ENCODE data around the gene STAC. TPM values are rescaled to one million over a fixed set of nuclear protein-coding genes. Genes with fewer than 3 reads are reported as not detected.

Gene STAC
- total and polyA plus RNA-seq, 2 donors (not counting 3 experiments of a cell fraction or from before 2014, with no cell fraction given), result 0.03 to 0.88 TPM

DNA sequence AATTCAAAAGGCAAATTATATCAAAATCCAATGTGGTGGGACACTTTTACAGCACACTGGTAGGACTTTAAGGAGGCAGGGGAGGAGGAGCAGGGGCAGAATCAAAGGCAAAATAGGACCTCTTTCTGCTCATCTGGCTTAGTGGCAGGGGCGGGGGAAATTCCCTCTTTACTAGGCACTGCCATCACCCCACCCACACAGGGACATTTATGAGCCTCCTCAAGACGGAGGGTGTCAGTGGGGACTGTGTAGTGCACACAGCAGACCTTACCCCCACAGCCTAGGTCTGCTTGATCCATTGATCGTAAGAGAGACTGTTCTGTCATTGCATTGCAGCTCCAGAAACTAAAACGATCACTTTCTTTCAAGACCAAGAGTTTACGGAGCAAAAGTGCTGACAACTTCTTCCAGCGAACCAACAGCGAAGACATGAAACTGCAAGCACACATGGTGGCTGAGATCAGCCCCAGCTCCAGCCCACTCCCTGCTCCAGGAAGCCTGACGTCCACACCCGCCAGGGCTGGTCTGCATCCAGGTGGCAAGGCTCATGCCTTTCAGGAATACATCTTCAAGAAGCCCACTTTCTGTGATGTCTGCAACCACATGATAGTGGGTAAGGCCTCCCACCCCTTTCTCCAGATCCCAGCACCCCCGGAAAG, 62.9 kb downstream of the STAC start:
- Histone ChIP-seq H3K36me3 (ENCODE audit: control insufficient read depth in 2 of 2, extremely low read depth in 1 of 2, insufficient read depth in 2 of 2, low read length in 2 of 2) (no peaks in the 10 kb centered on the region), H3K9ac (replicated peaks; ENCODE audit: extremely low read depth, insufficient read depth, low read length) (no peak overlapping the region), H2AFZ (ENCODE audit: low read depth, low read length) (no peak overlapping the region), H3K27me3 (ENCODE audit: control insufficient read depth in 2 of 2, insufficient read depth in 2 of 2, low read length in 2 of 2) (no peaks in the 10 kb centered on the region), H3K4me2 (ENCODE audit: insufficient read depth, low read length) (no peak overlapping the region), H3K79me2 (ENCODE audit: control insufficient read depth, insufficient read depth, low read length) (no peaks in the 10 kb centered on the region), H3K27ac (ENCODE audit: insufficient read depth, low read depth, low read length) (no peak overlapping the region), H3K4me1 (ENCODE audit: control insufficient read depth, extremely low read depth, insufficient read depth, low read length) (no peaks in the 10 kb centered on the region), H3K4me3 (replicated peaks in 1 of 3; ENCODE audit: insufficient read depth in 1 of 3, low read depth in 1 of 3, low read length in 3 of 3) (no peak overlapping the region), H4K20me1 (replicated peaks; ENCODE audit: control insufficient read depth, extremely low read depth, insufficient read depth, low read length) (no peaks in the 10 kb centered on the region), H3K9me1 (replicated peaks; ENCODE audit: control insufficient read depth, extremely low read depth, insufficient read depth, low read length) (no peaks in the 10 kb centered on the region), H3K9me3 (replicated peaks; ENCODE audit: control insufficient read depth, insufficient read depth, low read length) (no peaks in the 10 kb centered on the region)
- ChIA-PET CTCF (no interaction called here), POLR2A (no interaction called here)
- dilution Hi-C loops (cut with MboI; ENCODE audit: extremely low pct_ligation_motif_present, low sequenced_read_pairs) (no loop called here), intact Hi-C loops (cut with micrococcal nuclease) (no loop called here)
- TF ChIP-seq, protein P1, sequence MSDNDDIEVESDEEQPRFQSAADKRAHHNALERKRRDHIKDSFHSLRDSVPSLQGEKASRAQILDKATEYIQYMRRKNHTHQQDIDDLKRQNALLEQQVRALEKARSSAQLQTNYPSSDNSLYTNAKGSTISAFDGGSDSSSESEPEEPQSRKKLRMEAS (IDR thresholded peaks at IDR 0.05; ENCODE audit: insufficient read depth, insufficient read length), result no peak
- TF ChIP-seq POLR2AphosphoS5 (IDR thresholded peaks at IDR 0.05; ENCODE audit: insufficient read depth, low read depth, low read length) (no peak), FOS (IDR thresholded peaks at IDR 0.05; ENCODE audit: borderline replicate concordance, insufficient read depth, low read length) (no peak), JUN (IDR thresholded peaks at IDR 0.05; ENCODE audit: borderline replicate concordance, insufficient read depth, insufficient read length, low read depth) (no peak), POLR2A (IDR thresholded peaks at IDR 0.05; ENCODE audit: low read depth, low read length) (no peak), GATA2 (IDR thresholded peaks at IDR 0.05; ENCODE audit: insufficient read depth, insufficient read length, low read depth, low read length) (no peak), MYC (IDR thresholded peaks at IDR 0.05; ENCODE audit: low read depth, low read length) (no peak)
- TF ChIP-seq, protein P2, sequence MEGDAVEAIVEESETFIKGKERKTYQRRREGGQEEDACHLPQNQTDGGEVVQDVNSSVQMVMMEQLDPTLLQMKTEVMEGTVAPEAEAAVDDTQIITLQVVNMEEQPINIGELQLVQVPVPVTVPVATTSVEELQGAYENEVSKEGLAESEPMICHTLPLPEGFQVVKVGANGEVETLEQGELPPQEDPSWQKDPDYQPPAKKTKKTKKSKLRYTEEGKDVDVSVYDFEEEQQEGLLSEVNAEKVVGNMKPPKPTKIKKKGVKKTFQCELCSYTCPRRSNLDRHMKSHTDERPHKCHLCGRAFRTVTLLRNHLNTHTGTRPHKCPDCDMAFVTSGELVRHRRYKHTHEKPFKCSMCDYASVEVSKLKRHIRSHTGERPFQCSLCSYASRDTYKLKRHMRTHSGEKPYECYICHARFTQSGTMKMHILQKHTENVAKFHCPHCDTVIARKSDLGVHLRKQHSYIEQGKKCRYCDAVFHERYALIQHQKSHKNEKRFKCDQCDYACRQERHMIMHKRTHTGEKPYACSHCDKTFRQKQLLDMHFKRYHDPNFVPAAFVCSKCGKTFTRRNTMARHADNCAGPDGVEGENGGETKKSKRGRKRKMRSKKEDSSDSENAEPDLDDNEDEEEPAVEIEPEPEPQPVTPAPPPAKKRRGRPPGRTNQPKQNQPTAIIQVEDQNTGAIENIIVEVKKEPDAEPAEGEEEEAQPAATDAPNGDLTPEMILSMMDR (IDR thresholded peaks at IDR 0.05; ENCODE audit: extremely low read depth in 1 of 2, insufficient read depth in 1 of 2, low read depth in 1 of 2, low read length in 2 of 2), result no peak
- DNase-seq (ENCODE audit: low read depth, low spot score) (no peak), FAIRE-seq (no peak)
- BruUV-seq (replicated peaks), result no TSS peak

Measured in endothelial cell of umbilical vein (primary cell).